ENCODE measurements around the gene AWAT2.

AWAT2 gene

GRCh38 chrX:70066646-70067045 lies 16.9 kb upstream of the AWAT2 start:
- Histone ChIP-seq H3K36me3 (ENCODE audit: control insufficient read depth, insufficient read depth, low read length) (no peaks in the 10 kb centered on the region), H3K9ac (ENCODE audit: low read length) (no peak overlapping the region), H3K4me2 (ENCODE audit: low read length) (no peak overlapping the region), H3K79me2 (ENCODE audit: control insufficient read depth, insufficient read depth, low read length) (no peaks in the 10 kb centered on the region), H3K4me3 (ENCODE audit: low read length) (no peak overlapping the region), H2BK5ac (ENCODE audit: low read length) (no peak overlapping the region), H3K4me1 (ENCODE audit: control insufficient read depth, low read depth, low read length) (no peaks in the 10 kb centered on the region), H3K27me3 (ENCODE audit: insufficient read depth, low read length, poor library complexity) (no peaks in the 10 kb centered on the region), H3K56ac (ENCODE audit: low read length) (no peak overlapping the region), H2BK15ac (replicated peaks; ENCODE audit: low read depth) (no peak overlapping the region), H3K23ac (ENCODE audit: low read length) (no peak overlapping the region), H2BK120ac (ENCODE audit: low read depth, low read length) (no peak overlapping the region), H2AK5ac (ENCODE audit: low read length) (no peak overlapping the region), H4K8ac (ENCODE audit: low read depth, low read length) (no peak overlapping the region), H3K4ac (ENCODE audit: low read depth, low read length) (no peak overlapping the region), H3K27ac (ENCODE audit: low read depth, low read length) (no peak overlapping the region), H3K18ac (ENCODE audit: low read length) (no peak overlapping the region), H3K79me1 (ENCODE audit: low read length) (no peaks in the 10 kb centered on the region), H4K5ac (ENCODE audit: low read length) (no peak overlapping the region)
- DNase-seq, result no peak
- no CpG with 5 or more reads among the region's 7 CpGs for WGBS (ENCODE audit: extremely low coverage, insufficient coverage, low lambda C conversion rate)

GRCh38 chrX:70062961-70063550 lies 13.3 kb upstream of the AWAT2 start:
- H3K9ac ChIP-seq (ENCODE audit: low read length), result no peak overlapping the region
- H3K4me1 ChIP-seq (ENCODE audit: control insufficient read depth, low read depth, low read length), result no peaks in the 10 kb centered on the region
- no peak overlapping the region for H4K5ac ChIP-seq (ENCODE audit: low read length)
- no peaks in the 10 kb centered on the region for H3K79me2 ChIP-seq (ENCODE audit: control insufficient read depth, insufficient read depth, low read length)
- DNase-seq, result no peak
- H3K23ac ChIP-seq (ENCODE audit: low read length), result no peak overlapping the region
- no peak overlapping the region for H3K4ac ChIP-seq (ENCODE audit: low read depth, low read length)
- no peak overlapping the region for H2BK15ac ChIP-seq (replicated peaks; ENCODE audit: low read depth)
- H2BK120ac ChIP-seq (ENCODE audit: low read depth, low read length), result no peak overlapping the region
- no peak overlapping the region for H2BK5ac ChIP-seq (ENCODE audit: low read length)
- H3K4me3 ChIP-seq (ENCODE audit: low read length), result no peak overlapping the region
- WGBS (ENCODE audit: extremely low coverage, insufficient coverage, low lambda C conversion rate), result no CpG with 5 or more reads among the region's 52 CpGs
- H3K36me3 ChIP-seq (ENCODE audit: control insufficient read depth, insufficient read depth, low read length), result no peaks in the 10 kb centered on the region
- H3K18ac ChIP-seq (ENCODE audit: low read length), result no peak overlapping the region
- no peaks in the 10 kb centered on the region for H3K79me1 ChIP-seq (ENCODE audit: low read length)
- H3K27me3 ChIP-seq (ENCODE audit: insufficient read depth, low read length, poor library complexity), result no peaks in the 10 kb centered on the region
- no peak overlapping the region for H3K4me2 ChIP-seq (ENCODE audit: low read length)
- H3K27ac ChIP-seq (ENCODE audit: low read depth, low read length), result no peak overlapping the region
- no peak overlapping the region for H3K56ac ChIP-seq (ENCODE audit: low read length)
- H2AK5ac ChIP-seq (ENCODE audit: low read length), result no peak overlapping the region
- no peak overlapping the region for H4K8ac ChIP-seq (ENCODE audit: low read depth, low read length)

DNA sequence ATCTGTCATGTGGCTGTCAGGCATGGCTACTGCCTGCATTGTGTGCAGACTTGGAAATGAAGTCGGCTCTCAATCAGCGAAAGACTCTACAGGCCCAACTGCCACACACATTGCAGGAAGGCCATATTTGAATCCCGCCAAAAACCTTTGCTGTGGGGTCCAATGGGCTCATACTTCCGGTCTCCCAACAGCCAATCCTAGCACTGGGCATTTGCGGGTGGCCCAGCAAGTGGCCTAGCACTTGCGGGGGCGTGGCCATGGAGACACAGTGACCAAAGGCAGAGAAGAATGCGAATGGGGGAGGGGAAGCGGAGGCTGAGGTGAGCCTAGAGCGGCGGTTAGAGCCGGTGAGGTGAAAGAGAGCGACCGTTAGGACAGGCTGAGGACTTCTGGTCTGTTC lies 12.3 kb upstream of the AWAT2 start, which contains the start of gene OTUD6A:
TSS of gene OTUD6A (plus strand) at position 382 of the 400 bp plus-strand sequence. CDS start 68 bp downstream, outside the sequence.
- no peak within 1 kb of the TSS for H2BK15ac ChIP-seq (replicated peaks; ENCODE audit: low read depth)
- no peak within 1 kb of the TSS for H2BK120ac ChIP-seq (ENCODE audit: low read depth, low read length)
- H2BK5ac ChIP-seq (ENCODE audit: low read length), result no peak within 1 kb of the TSS
- H3K36me3 ChIP-seq (ENCODE audit: control insufficient read depth, insufficient read depth, low read length), result no peaks in the 10 kb centered on the region
- no peak within 1 kb of the TSS for H3K23ac ChIP-seq (ENCODE audit: low read length)
- no peaks in the 10 kb centered on the region for H3K79me1 ChIP-seq (ENCODE audit: low read length)
- H3K4ac ChIP-seq (ENCODE audit: low read depth, low read length), result no peak within 1 kb of the TSS
- H4K8ac ChIP-seq (ENCODE audit: low read depth, low read length), result no peak within 1 kb of the TSS
- no CpG with 5 or more reads among the region's 14 CpGs for WGBS (ENCODE audit: extremely low coverage, insufficient coverage, low lambda C conversion rate)
- H2AK5ac ChIP-seq (ENCODE audit: low read length), result no peak within 1 kb of the TSS
- H3K4me1 ChIP-seq (ENCODE audit: control insufficient read depth, low read depth, low read length), result no peaks in the 10 kb centered on the region
- H3K9ac ChIP-seq (ENCODE audit: low read length), result no peak within 1 kb of the TSS
- no peak within 1 kb of the TSS for H3K4me2 ChIP-seq (ENCODE audit: low read length)
- no peak within 1 kb of the TSS for H3K56ac ChIP-seq (ENCODE audit: low read length)
- H3K18ac ChIP-seq (ENCODE audit: low read length), result no peak within 1 kb of the TSS
- no peaks in the 10 kb centered on the region for H3K79me2 ChIP-seq (ENCODE audit: control insufficient read depth, insufficient read depth, low read length)
- no peak within 1 kb of the TSS for H3K4me3 ChIP-seq (ENCODE audit: low read length)
- H3K27me3 ChIP-seq (ENCODE audit: insufficient read depth, low read length, poor library complexity), result no peaks in the 10 kb centered on the region
- no peak within 1 kb of the TSS for H3K27ac ChIP-seq (ENCODE audit: low read depth, low read length)
- DNase-seq, result no peak
- H4K5ac ChIP-seq (ENCODE audit: low read length), result no peak within 1 kb of the TSS

GRCh38 chrX:70054391-70054790 lies 4.7 kb upstream of the AWAT2 start:
- Histone ChIP-seq H3K79me1 (ENCODE audit: low read length) (no peaks in the 10 kb centered on the region), H3K27me3 (ENCODE audit: insufficient read depth, low read length, poor library complexity) (no peaks in the 10 kb centered on the region), H2BK120ac (ENCODE audit: low read depth, low read length) (no peak overlapping the region), H2BK15ac (replicated peaks; ENCODE audit: low read depth) (no peak overlapping the region), H3K27ac (ENCODE audit: low read depth, low read length) (no peak overlapping the region), H3K18ac (ENCODE audit: low read length) (no peak overlapping the region), H3K36me3 (ENCODE audit: control insufficient read depth, insufficient read depth, low read length) (no peaks in the 10 kb centered on the region), H3K4me3 (ENCODE audit: low read length) (no peak overlapping the region), H3K79me2 (ENCODE audit: control insufficient read depth, insufficient read depth, low read length) (no peaks in the 10 kb centered on the region), H2AK5ac (ENCODE audit: low read length) (no peak overlapping the region), H4K5ac (ENCODE audit: low read length) (no peak overlapping the region), H3K56ac (ENCODE audit: low read length) (no peak overlapping the region), H3K4me2 (ENCODE audit: low read length) (no peak overlapping the region), H4K8ac (ENCODE audit: low read depth, low read length) (no peak overlapping the region), H3K9ac (ENCODE audit: low read length) (no peak overlapping the region), H2BK5ac (ENCODE audit: low read length) (no peak overlapping the region), H3K4me1 (ENCODE audit: control insufficient read depth, low read depth, low read length) (no peaks in the 10 kb centered on the region), H3K4ac (ENCODE audit: low read depth, low read length) (no peak overlapping the region), H3K23ac (ENCODE audit: low read length) (no peak overlapping the region)
- no peak for DNase-seq
- whole genome bisulfite sequencing (ENCODE audit: extremely low coverage, insufficient coverage, low lambda C conversion rate), result no CpG with 5 or more reads among the region's 5 CpGs

- Histone ChIP-seq H3K9ac (ENCODE audit: low read length) (no peak overlapping the region), H3K79me2 (ENCODE audit: control insufficient read depth, insufficient read depth, low read length) (no peaks in the 10 kb centered on the region), H2AK5ac (ENCODE audit: low read length) (no peak overlapping the region), H3K27me3 (ENCODE audit: insufficient read depth, low read length, poor library complexity) (no peaks in the 10 kb centered on the region), H3K4me1 (ENCODE audit: control insufficient read depth, low read depth, low read length) (no peaks in the 10 kb centered on the region), H3K18ac (ENCODE audit: low read length) (no peak overlapping the region), H2BK120ac (ENCODE audit: low read depth, low read length) (no peak overlapping the region), H3K4me3 (ENCODE audit: low read length) (no peak overlapping the region), H3K4ac (ENCODE audit: low read depth, low read length) (no peak overlapping the region), H4K5ac (ENCODE audit: low read length) (no peak overlapping the region), H4K8ac (ENCODE audit: low read depth, low read length) (no peak overlapping the region), H2BK5ac (ENCODE audit: low read length) (no peak overlapping the region), H3K56ac (ENCODE audit: low read length) (no peak overlapping the region), H3K23ac (ENCODE audit: low read length) (no peak overlapping the region), H2BK15ac (replicated peaks; ENCODE audit: low read depth) (no peak overlapping the region), H3K79me1 (ENCODE audit: low read length) (no peaks in the 10 kb centered on the region), H3K36me3 (ENCODE audit: control insufficient read depth, insufficient read depth, low read length) (no peaks in the 10 kb centered on the region), H3K27ac (ENCODE audit: low read depth, low read length) (no peak overlapping the region), H3K4me2 (ENCODE audit: low read length) (no peak overlapping the region)
- no peak for DNase-seq
- no CpG with 5 or more reads among the region's 11 CpGs for WGBS (ENCODE audit: extremely low coverage, insufficient coverage, low lambda C conversion rate)
Observed at GRCh38 chrX:70052895-70053615, 3.3 kb upstream of the AWAT2 start.

All from mesendoderm (in vitro differentiated cells).